ENCODE data around the gene SDR39U1.
A peak's percentile ranks its signal among the peaks of the same experiment; 100 is the strongest.
"Not testable (repeated sequence)": the region's sequence is repeated elsewhere in the genome, so short reads cannot be mapped to it uniquely, and the experiment has no call there.

The SDR39U1 gene, protein sequence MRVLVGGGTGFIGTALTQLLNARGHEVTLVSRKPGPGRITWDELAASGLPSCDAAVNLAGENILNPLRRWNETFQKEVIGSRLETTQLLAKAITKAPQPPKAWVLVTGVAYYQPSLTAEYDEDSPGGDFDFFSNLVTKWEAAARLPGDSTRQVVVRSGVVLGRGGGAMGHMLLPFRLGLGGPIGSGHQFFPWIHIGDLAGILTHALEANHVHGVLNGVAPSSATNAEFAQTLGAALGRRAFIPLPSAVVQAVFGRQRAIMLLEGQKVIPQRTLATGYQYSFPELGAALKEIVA
- 29.6 to 65.1 (median 41.6) reads per million in 9 experiments for total RNA-seq

DNA sequence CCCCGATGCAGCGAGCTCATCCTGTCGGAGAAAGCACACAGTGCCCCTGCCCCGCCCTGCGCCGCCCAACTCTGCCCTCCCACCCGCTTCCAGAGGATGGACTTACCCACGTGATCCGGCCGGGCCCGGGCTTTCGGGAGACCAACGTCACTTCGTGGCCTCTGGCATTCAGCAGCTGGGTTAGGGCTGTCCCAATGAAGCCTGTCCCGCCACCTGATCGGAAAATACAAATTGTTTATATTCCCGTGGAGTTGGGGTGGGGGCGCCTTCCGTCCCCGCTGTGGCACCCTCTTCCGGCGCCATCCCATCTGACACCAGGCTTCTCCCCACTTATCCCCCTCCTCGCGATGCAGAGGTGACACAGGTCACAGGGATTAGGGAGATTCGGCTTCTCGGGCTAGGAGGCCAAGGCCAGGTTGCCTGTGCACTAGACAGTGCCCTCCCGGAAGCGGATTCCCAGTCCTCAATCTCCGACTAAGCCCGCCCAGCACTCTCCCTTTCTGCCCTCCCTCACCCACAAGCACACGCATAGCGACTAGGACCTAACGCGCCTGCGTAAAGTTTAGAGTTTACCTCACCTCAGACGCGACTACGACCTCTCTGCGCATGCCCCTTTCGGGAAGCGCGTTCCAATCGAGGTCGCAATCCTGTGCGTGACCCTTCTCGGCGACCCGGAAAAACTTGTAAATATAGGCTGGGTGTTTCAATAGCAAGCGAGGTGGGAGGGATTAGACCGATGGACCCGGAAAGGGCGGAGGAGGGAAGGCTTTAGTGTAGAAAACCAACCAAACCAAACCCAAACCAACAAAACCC lies at the start of gene SDR39U1:
Gene SDR39U1, minus strand, starts transcription at position 537 of the 813 bp plus-strand sequence. Its CDS starts 7 bp downstream, at position 530.
- H3K27me3 Mint-ChIP-seq, result no peaks in the 10 kb centered on the region

DNA sequence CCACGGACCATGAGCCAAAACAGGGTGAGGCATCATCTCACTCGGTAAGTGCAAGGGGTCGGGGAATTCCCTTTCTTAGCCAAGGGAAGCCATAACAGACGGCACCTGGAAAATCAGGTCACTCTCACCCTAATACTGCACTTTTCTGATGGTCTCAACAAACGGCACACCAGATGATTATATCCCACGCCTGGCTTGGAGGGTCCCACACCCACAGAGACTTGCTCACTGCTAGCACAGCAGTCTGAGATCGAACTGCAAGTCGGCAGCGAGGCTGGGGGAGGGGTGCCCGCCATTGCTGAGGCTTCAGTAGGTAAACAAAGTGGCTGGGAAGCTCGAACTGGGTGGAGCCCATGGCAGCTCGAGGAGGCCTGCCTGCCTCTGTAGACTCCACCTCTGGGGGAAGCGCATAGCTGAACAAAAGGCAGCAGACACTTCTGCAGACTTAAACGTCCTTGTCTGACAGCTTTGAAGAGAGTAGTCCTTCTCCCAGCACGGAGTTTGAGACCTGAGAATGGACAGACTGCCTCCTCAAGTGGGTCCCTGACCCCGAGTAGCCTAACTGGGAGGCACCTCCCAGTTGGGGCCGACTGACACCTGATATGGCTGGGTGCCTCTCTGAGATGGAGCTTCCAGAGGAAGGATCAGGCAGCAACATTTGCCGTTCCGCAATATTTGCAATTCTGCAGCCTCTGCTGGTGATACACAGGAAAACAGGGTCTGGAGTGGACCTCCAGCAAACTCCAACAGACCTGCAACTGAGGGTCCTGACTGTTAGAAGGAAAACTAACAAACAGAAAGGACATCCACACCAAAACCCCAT lies 49.2 kb upstream of the SDR39U1 start:
- H3K9me3 Mint-ChIP-seq; DNase-seq; H3K36me3 Mint-ChIP-seq (ENCODE audit: insufficient read depth); H3K4me1 Mint-ChIP-seq (ENCODE audit: low read depth in 2 of 2); ATAC-seq (replicated peaks); H3K4me3 Mint-ChIP-seq; H3K27ac Mint-ChIP-seq: not testable (repeated sequence)
- H3K27me3 Mint-ChIP-seq, result peaks cover 28 to 41% of the 10 kb centered on the region in 2 donors

More for the DNA sequence above, at the start of gene SDR39U1:
- Mint-ChIP-seq H3K27ac (peak within 1 kb of the TSS; percentile 94 to 97), H3K9me3 (no peaks in the 10 kb centered on the region), H3K36me3 (ENCODE audit: insufficient read depth) (peaks cover 38% of the 10 kb centered on the region), H3K4me1 (ENCODE audit: low read depth in 2 of 2) (peaks cover 30 to 32% of the 10 kb centered on the region in 2 donors), H3K4me3 (peak within 1 kb of the TSS; percentile 92)
- DNase-seq (peak; percentile 92 to 96 (median 95)), ATAC-seq (replicated peaks) (peak; percentile 87)

DNA sequence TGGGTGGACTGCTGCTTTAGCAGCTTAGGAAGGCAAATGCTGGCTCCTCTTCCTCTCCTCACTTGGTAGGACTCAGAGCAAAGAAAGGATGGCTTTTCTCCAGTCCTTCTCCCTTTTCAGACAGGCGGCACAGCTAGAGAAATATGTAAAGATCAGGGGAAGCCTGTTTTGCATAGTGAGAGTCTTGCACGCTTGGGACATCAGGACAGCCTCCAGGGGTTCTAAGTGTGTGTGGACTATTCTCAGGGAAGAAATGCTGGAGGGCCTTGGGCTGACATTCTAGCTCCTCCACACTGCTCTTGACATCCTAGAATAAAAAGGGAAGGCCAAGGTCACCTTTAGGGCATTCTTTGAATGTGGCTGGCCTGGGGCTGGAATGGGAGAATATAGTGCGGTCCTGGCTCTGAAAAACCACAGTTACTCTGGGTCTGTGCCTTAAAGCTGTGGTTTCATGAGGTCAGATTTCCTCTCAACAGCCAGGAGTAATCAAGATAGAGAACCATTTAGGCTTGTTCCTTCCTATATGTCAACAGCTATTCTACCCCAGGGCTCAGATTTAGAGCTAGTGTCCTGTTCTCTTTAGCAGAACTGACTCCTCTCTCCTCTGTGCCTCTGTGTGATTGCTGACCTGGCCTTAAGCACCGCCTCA lies 41.2 kb upstream of the SDR39U1 start:
- DNase-seq, result no peak
- Mint-ChIP-seq H3K36me3 (ENCODE audit: insufficient read depth) (no peaks in the 10 kb centered on the region), H3K4me1 (ENCODE audit: low read depth in 2 of 2) (peaks cover 15 to 19% of the 10 kb centered on the region in 2 donors), H3K27ac (peak overlapping the region; percentile 13 to 66), H3K4me3 (no peak overlapping the region), H3K27me3 (no peaks in the 10 kb centered on the region), H3K9me3 (no peaks in the 10 kb centered on the region)
- peak; percentile 73 for ATAC-seq (replicated peaks)

DNA sequence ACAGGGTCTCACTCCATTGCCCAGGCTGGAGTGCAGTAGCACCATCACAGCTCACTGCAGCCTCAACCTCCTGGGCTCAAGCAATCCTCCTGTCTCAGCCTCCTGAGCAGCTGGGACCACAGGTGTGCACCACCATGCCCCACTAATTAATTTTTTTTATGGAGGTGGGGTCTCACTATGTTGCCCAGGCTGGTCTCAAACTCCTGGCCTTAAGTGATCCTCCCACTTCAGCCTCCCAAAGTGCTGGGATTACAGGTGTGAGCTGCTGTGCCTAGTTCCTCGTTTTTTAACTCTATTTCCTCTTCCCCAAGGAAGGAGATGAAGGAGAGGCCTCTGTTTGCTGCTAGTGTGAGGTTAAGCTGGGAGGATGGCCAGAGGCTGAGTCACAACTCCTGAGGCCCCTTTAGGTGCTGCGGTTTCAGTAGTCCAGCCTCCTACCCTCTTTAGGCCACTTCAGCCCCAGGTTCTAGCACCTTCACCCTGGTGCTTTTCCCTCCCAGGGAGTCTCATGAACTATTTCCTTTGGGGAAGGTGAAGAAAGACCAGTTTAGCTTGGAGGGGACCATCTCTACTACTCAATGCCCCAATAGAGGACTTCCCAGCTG lies 40.2 kb upstream of the SDR39U1 start:
- DNase-seq; H3K9me3 Mint-ChIP-seq; H3K36me3 Mint-ChIP-seq (ENCODE audit: insufficient read depth); H3K27me3 Mint-ChIP-seq; H3K4me3 Mint-ChIP-seq; ATAC-seq (replicated peaks): not testable (repeated sequence)
- peaks cover 15 to 19% of the 10 kb centered on the region in 2 donors for H3K4me1 Mint-ChIP-seq (ENCODE audit: low read depth in 2 of 2)
- peak overlapping the region in 1 of 2 donors; percentile 13 for H3K27ac Mint-ChIP-seq

DNA sequence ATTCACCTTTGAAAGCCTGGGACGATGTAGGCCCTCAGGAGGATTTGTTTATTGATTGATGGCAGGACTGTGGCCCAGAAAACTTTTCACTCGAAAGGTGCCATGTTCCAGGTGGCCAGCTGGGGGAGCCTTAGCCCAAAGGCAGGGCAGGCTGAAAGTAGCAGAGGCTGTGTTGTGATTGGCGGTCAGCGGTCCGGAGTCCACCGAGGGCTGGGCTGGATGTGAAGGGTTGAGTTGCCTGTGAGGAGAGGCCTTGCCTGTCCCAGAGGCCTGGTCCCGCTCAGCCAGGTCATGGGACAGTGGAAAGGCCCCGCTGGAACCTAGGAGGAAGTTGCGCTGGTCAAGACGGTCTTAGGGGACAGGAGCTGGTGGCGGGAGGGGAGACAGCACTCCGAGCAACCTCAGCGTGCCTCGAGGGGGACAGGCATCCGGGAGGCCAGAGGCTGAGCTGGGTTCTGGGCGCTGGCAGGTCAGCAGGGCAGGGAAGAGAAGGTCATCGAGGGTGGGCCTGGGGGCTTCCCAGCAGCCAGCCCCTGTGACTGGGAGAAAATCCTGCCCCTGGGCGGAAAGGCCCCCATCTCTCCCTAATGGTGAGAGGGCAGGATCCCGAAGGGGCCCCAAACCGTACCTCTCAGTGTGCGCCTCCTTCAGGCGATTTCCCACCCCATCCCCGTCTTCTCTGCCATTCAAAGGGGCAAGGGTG lies 39.2 kb upstream of the SDR39U1 start:
- peak; percentile 27 to 48 (median 48) for DNase-seq
- H3K36me3 Mint-ChIP-seq (ENCODE audit: insufficient read depth), result no peaks in the 10 kb centered on the region
- H3K4me3 Mint-ChIP-seq, result peak overlapping the region; percentile 66 to 75
- ATAC-seq (replicated peaks), result peak; percentile 71
- H3K27ac Mint-ChIP-seq, result peak overlapping the region in 1 of 2 donors; percentile 62
- no peaks in the 10 kb centered on the region for H3K27me3 Mint-ChIP-seq
- H3K9me3 Mint-ChIP-seq, result no peaks in the 10 kb centered on the region
- peaks cover 15 to 19% of the 10 kb centered on the region in 2 donors for H3K4me1 Mint-ChIP-seq (ENCODE audit: low read depth in 2 of 2)

DNA sequence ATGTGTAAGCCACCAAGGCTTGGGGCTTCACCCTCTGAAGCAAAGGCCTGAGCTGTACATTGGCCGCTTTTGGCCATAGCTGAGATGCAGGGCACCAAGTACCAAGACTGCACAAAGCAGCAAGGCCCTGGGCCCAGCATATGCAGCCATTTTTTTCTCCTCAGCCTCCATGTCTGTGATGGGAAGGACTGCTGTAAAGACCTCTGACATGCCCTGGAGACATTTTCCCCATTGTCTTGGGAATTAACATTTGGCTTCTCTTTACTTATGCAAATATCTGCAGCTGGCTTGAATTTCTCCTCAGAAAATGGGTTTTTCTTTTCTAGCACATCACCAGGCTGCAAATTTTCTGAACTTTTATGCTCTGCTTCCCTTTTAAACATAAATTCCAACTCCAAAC lies 37.4 kb upstream of the SDR39U1 start:
- H3K9me3 Mint-ChIP-seq; ATAC-seq (replicated peaks); DNase-seq; H3K27ac Mint-ChIP-seq; H3K4me3 Mint-ChIP-seq; H3K36me3 Mint-ChIP-seq (ENCODE audit: insufficient read depth); H3K27me3 Mint-ChIP-seq: not testable (repeated sequence)
- peaks cover 15 to 19% of the 10 kb centered on the region in 2 donors for H3K4me1 Mint-ChIP-seq (ENCODE audit: low read depth in 2 of 2)

DNA sequence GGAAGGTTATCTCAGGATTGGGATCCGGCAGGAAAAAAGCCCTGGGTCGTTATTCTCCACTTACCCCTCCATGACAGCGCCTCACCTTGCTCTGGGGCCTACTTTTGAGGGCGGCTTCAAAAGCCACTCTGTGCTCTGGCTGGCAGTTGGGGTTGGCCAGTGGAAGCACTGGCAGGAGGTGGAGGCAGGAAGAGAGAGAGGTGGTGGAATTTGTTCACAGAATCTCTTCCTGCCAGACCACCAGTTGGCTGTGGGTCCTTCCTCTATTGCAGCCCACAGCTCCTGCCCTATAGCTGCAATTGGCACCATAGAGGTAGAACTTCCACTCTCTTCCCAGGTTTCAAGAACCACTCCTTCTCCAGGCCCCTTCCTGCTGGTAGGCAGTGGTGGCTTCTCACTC lies 32.7 kb upstream of the SDR39U1 start:
- H3K27ac Mint-ChIP-seq, result no peak overlapping the region
- H3K27me3 Mint-ChIP-seq, result peaks cover 0 to 12% of the 10 kb centered on the region in 2 donors
- no peaks in the 10 kb centered on the region for H3K9me3 Mint-ChIP-seq
- H3K4me1 Mint-ChIP-seq (ENCODE audit: low read depth in 2 of 2), result no peaks in the 10 kb centered on the region
- H3K4me3 Mint-ChIP-seq, result no peak overlapping the region
- ATAC-seq (replicated peaks) (no peak), DNase-seq (no peak)
- H3K36me3 Mint-ChIP-seq (ENCODE audit: insufficient read depth), result no peaks in the 10 kb centered on the region

DNA sequence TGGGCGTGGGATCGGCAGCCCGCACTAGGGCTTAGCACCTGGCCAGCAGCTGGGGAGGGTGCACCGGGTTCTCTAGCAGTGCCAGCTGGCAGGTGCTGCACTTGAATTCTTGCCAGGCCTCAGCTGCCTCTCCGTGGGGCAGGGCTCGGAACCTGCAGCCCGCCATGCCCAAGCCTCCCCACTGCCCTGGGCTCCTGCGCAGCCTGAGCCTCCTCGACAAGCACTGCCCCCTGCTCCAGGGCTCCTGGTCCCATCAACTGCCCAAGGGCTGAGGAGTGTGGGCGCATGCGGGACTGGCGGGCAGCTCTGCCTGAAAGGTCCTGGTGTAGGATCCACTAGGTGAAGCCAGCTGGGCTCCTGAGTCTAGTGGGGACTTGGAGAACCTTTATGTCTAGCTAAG lies 30.6 kb upstream of the SDR39U1 start:
- H3K36me3 Mint-ChIP-seq (ENCODE audit: insufficient read depth), result peaks cover 3% of the 10 kb centered on the region
- DNase-seq (no peak), ATAC-seq (replicated peaks) (no peak)
- no peaks in the 10 kb centered on the region for H3K4me1 Mint-ChIP-seq (ENCODE audit: low read depth in 2 of 2)
- no peaks in the 10 kb centered on the region for H3K9me3 Mint-ChIP-seq
- no peak overlapping the region for H3K4me3 Mint-ChIP-seq
- peaks cover 0 to 12% of the 10 kb centered on the region in 2 donors for H3K27me3 Mint-ChIP-seq
- no peak overlapping the region for H3K27ac Mint-ChIP-seq

DNA sequence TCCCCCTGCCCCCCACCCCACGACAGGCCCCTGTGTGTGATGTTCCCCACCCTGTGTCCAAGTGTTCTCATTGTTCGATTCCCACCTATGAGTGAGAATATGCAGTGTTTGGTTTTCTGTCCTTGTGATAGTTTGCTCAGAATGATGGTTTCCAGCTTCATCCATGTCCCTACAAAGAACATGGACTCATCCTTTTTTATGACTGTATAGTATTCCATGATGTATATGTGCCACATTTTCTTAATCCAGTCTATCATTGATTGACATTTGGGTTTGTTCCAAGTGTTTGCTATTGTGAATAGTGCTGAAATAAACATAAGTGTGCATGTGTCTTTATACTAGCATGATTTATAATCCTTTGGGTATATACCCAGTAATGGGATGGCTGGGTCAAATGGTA lies 27.9 kb upstream of the SDR39U1 start:
- not testable (repeated sequence) for H3K9me3 Mint-ChIP-seq; H3K4me1 Mint-ChIP-seq (ENCODE audit: low read depth in 2 of 2); ATAC-seq (replicated peaks); H3K36me3 Mint-ChIP-seq (ENCODE audit: insufficient read depth); DNase-seq; H3K4me3 Mint-ChIP-seq; H3K27ac Mint-ChIP-seq
- H3K27me3 Mint-ChIP-seq, result peaks cover 0 to 12% of the 10 kb centered on the region in 2 donors

DNA sequence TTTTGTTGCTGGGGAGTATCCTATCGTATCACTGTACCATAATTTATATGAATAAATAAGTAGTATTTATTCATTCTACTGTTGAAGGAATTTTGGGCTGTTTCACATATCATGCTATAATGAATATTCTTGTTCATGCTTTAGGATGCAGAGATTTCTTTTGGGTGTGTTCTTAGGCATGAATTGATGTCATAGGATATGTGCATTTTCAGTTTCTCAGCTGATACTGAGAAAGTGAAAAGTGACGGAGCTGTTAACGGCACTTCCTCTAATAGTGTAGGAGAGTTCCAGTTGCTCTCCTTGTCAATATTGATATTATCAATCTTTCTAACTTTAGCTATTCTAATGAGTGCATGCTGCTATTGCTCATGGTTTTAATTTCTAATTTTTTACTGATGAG lies 23.2 kb upstream of the SDR39U1 start:
- Mint-ChIP-seq H3K36me3 (ENCODE audit: insufficient read depth) (peaks cover 3% of the 10 kb centered on the region), H3K9me3 (no peaks in the 10 kb centered on the region), H3K4me1 (ENCODE audit: low read depth in 2 of 2) (peaks cover 11 to 15% of the 10 kb centered on the region in 2 donors), H3K4me3 (no peak overlapping the region), H3K27me3 (peaks cover 0 to 5% of the 10 kb centered on the region in 2 donors), H3K27ac (no peak overlapping the region)
- ATAC-seq (replicated peaks) (no peak), DNase-seq (no peak)

DNA sequence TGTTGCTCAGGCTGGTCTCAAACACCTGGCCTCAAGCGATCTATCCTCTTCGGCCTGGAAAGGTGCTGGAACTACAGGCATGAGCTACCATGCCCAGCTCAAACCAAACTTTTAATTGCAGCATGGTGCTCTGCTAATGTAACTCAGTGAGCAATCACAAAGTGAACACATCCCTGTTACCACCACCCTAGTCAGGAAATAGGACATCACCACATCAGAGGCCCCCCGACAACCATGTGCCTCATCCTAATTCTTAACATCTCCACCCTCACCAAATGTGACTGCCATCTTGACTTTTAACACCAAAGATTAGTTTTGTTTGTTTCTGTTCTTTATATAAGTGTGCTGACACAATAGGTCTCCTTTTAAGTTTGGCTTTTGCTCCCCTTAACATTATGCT lies 22.8 kb upstream of the SDR39U1 start:
- no peak overlapping the region for H3K27ac Mint-ChIP-seq
- no peaks in the 10 kb centered on the region for H3K9me3 Mint-ChIP-seq
- no peak overlapping the region for H3K4me3 Mint-ChIP-seq
- H3K4me1 Mint-ChIP-seq (ENCODE audit: low read depth in 2 of 2), result peaks cover 11 to 15% of the 10 kb centered on the region in 2 donors
- DNase-seq, result no peak
- peaks cover 3% of the 10 kb centered on the region for H3K36me3 Mint-ChIP-seq (ENCODE audit: insufficient read depth)
- ATAC-seq (replicated peaks), result no peak
- peaks cover 0 to under 1% of the 10 kb centered on the region in 2 donors for H3K27me3 Mint-ChIP-seq

All from effector memory CD8-positive, alpha-beta T cell (primary cell).